ENCODE data around the gene NEURL1.

NEURL1 gene

GRCh38 chr10:103563231-103564115 is 70.0 kb downstream of the NEURL1 start:
- DNase-seq (ENCODE audit: low spot score) = no peak

DNA sequence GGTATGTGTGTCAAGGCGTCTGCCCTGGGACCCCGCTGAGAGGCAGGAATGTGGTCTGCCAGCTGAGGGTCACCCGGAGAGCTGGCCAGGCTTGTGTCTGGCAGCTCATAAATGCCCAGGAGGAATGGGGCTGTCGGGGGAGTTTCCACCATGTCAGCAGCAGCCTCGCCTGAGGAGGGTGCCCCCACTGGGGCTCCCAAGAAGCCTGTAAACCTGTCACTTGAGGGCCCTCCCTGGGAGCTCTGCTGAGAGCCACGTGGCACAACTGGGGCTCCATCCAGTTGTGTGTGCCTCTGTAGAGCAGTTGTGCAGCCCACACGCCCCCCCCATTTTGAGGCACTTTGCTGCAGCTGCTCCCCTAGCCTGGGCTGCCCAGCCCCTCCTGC is 70.6 kb downstream of the NEURL1 start:
- no peak for DNase-seq (ENCODE audit: low spot score)

GRCh38 chr10:103564776-103565520 is 71.4 kb downstream of the NEURL1 start:
- no peak for DNase-seq (ENCODE audit: low spot score)

DNA sequence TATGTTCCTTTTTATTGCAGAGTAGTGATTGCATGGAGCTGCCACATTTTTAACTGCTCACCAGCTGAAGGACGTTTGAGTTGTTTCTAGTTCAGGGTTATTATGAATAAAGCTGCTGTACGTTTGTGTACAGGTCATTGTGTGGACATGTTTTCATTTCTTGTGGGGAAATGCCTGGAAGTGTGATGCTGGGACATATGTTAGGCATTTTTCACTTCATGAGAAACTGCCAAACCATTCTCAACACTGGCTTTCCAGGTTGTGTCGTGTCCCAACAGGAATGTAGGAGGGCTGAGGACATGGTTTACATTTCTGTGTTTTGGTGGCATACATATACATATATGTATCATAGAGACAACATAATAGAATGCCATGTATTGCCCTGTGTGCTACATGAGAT is 73.0 kb downstream of the NEURL1 start:
- no peak for DNase-seq (ENCODE audit: low spot score)

DNA sequence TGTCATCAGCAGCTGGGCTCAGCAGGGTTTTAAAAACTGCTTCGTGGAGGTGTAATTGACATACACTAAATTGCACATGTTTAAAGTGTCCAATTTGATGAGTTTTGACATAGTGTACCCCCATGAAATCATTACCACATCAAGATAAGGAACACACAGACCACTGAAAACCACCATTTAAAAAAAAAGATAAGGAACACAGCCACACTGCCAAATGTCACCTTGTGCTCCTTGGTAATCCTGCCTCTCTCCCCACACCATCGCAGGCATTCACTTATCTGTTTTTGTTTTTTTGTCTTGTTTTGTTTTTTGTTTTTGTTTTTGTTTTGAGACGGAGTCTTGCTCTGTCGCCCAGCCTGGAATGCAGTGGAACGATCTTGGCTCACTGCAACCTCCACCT is 75.0 kb downstream of the NEURL1 start:
- DNase-seq (ENCODE audit: low spot score) = peak; percentile 63

DNA sequence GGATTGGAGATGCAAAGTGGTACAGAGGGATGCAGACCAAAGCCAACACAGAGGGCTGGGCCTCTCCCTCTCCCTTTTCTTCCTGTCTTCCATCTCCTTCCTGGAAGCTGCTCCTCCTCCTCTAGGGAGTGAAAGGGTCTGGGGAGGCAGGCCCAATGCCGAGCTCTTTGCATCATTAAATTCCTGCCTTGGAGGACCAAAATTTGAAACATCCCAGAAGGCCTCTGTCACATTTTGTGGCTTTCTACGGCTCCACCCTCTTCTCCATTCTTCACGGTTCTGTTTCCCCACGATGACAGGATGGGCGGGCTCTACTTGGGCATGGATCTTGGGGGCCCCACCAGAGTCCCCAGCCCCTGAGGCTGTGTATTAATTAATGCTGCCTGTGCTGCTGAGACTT is 76.4 kb downstream of the NEURL1 start:
- DNase-seq (ENCODE audit: low spot score) = peak; percentile 33

DNA sequence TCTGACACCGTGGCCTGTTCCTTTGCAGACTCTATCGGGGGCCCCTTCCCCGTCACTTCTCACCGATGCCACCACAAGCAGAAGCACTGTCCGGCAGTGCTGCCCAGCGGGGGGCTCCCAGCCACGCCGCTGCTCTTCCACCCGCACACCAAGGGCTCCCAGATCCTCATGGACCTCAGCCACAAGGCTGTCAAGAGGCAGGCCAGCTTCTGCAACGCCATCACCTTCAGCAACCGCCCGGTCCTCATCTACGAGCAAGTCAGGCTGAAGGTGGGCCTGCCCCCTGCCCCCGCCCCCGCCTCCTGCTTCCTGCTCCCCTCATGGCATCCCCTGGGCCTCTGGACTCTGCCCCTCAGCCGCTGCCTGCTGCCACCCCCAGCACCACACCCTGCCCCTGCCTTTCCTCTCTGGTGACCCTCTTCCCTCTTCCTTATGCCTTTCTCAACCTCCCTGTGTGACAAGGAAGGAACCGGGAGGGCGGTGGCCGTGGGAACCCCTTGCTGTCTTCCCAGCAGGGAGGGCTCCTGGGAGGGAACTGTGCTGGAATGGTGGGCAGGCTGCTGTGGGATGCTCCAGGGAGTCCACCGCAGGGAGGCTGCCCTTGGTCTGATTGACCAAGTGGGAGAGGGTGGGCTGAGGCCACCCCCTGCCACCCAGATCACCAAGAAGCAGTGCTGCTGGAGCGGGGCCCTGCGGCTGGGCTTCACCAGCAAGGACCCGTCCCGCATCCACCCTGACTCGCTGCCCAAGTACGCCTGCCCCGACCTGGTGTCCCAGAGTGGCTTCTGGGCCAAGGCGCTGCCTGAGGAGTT is 77.5 kb downstream of the NEURL1 start:
- no peak for DNase-seq (ENCODE audit: low spot score)

GRCh38 chr10:103571656-103571975 is 78.1 kb downstream of the NEURL1 start:
- no peak for DNase-seq (ENCODE audit: low spot score)

DNA sequence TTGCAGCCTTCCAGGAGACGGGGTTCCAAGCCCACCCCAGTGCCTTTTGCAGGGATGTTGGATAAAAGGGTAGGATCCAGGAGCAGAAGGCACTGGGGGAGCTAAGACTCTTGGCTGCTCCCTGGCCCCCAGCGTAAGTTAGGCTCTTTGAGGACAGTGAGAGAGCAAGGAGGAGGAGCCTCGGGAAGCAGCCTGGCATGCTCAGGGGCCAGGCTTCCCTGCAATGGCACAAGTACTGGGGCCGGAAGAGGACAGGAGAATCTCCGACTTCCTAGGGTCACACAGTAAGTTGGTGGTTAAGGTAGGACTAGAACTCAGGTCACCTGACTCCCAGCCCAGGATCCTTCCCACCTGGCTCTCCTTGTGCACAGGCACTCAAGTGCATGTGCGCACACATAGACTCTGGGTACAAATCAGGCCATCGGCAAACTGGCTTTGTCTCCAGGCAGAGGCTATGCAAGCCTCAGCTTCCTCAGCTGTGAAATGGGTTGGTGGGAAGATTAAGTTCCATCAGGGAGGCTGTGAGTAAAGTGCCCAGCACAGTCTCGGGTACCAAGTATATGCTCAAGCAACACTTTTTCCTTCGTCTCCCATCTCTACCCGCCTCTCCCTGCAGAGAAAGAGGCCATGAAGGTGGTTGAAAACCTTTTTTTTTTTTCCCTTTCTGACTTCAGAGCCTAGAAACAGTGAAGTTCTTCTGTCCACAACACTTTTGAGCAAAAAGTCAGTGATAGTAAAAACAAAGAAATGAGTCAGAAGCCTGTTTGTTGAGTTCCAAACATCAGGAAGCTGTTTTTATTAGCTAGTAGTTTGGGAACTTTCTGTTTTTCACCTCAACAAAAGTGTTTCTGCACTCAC is 79.1 kb downstream of the NEURL1 start:
- no peak for DNase-seq (ENCODE audit: low spot score)

DNA sequence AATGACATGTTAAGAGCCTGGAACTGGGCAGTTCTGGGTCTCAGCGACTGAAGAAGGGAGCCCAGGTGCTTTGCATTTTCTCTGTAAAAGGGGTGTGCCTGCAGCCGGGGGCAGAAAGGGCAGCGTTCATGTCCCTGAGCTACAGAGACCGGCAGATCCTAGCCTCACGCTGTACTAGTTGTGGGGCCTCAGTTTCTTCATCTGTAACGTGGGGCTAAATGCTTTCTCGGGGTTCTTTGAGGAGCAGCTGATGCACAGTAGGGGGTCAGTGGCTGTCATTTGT is 79.6 kb downstream of the NEURL1 start:
- DNase-seq (ENCODE audit: low spot score) = no peak

GRCh38 chr10:103574097-103575061 is 80.9 kb downstream of the NEURL1 start:
- no peak for DNase-seq (ENCODE audit: low spot score)

- no peak for DNase-seq (ENCODE audit: low spot score)
Measured at GRCh38 chr10:103575416-103576075, 82.0 kb downstream of the NEURL1 start.

GRCh38 chr10:103576076-103576471 is 82.6 kb downstream of the NEURL1 start:
- no peak for DNase-seq (ENCODE audit: low spot score)

- no peak for DNase-seq (ENCODE audit: low spot score)
Measured at GRCh38 chr10:103576862-103577261, 83.4 kb downstream of the NEURL1 start.

DNA sequence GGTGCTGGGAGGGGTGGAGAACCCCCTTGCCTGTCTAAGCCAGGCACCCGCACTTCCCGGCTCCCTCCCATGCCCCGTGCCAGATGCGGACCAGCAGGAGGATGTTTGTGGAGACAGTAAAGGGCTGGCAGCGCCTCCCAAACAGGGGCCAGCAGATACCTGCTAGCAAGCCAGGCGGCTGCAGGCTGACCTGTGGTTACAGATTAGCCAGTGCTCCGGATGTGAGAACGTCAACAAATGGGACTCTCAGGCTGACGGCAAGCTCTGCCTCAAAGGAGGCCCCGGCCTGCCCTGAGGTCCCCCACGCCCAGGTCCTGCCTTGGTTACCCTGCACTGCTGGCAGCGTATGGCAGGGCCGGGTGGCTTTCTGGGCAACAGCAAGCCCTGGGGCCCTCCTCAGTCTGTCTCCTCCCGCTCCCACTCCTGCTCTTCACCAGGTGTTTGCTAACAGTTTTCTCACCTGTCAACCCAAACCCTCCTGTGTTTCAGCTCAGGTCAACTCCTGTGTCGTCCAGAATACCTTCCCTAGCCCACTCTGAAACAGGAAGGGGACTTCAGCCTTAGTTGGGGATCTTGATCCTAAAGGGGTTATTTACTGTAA is 85.4 kb downstream of the NEURL1 start:
- no peak for DNase-seq (ENCODE audit: low spot score)

- no peak for DNase-seq (ENCODE audit: low spot score)
Measured at GRCh38 chr10:103580011-103580410, 86.5 kb downstream of the NEURL1 start.

- DNase-seq (ENCODE audit: low spot score) = no peak
Measured at GRCh38 chr10:103580430-103580829, 86.9 kb downstream of the NEURL1 start.

DNA sequence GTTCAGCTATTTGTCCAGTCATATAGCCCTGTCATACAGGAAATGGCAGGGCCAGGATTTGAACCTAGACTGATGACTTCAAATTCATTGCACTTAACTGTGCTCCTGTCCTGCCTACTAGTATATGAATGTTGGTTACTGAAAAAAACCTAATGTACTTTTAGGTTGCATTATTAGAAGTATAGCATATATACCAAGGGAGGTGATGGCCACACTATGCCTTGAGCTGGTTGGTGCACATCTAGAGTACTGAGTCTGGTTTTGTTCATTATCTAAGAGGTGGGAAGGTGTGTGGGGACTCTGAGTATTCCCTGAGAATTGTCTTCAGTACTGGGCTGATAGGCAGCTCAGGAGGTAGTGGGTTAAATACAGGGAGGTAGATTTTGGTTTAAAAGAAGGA is 88.0 kb downstream of the NEURL1 start:
- no peak for DNase-seq (ENCODE audit: low spot score)
